Measurements from ENCODE around the gene KBTBD4.
A peak's percentile ranks its signal among the peaks of the same experiment; 100 is the strongest.

Gene KBTBD4

GRCh38 chr11:47571895-47572294 is 6.9 kb downstream of the KBTBD4 start:
- Histone ChIP-seq H3K4me3 (ENCODE audit: low read depth, low read length) (no peak overlapping the region), H3K27ac (peak overlapping the region; percentile 25), H3K27me3 (replicated peaks) (no peaks in the 10 kb centered on the region), H3K36me3 (replicated peaks) (peaks cover 33% of the 10 kb centered on the region)
- in situ Hi-C loops (cut with HindIII; ENCODE audit: low pct_ligation_motif_present, low sequenced_read_pairs) = no loop called here
- no peak for TF ChIP-seq CTCF (IDR thresholded peaks at IDR 0.05; ENCODE audit: low read depth, low read length, missing control alignments)
- peak; percentile 71 for DNase-seq

GRCh38 chr11:47571357-47571729 is 7.4 kb downstream of the KBTBD4 start:
- no peak for TF ChIP-seq CTCF (IDR thresholded peaks at IDR 0.05; ENCODE audit: low read depth, low read length, missing control alignments)
- Histone ChIP-seq H3K36me3 (replicated peaks) (peaks cover 33% of the 10 kb centered on the region), H3K27me3 (replicated peaks) (no peaks in the 10 kb centered on the region), H3K27ac (no peak overlapping the region), H3K4me3 (ENCODE audit: low read depth, low read length) (no peak overlapping the region)
- no peak for DNase-seq
- in situ Hi-C loops (cut with HindIII; ENCODE audit: low pct_ligation_motif_present, low sequenced_read_pairs) = no loop called here

- no peak for TF ChIP-seq CTCF (IDR thresholded peaks at IDR 0.05; ENCODE audit: low read depth, low read length, missing control alignments)
- Histone ChIP-seq H3K27ac (no peak overlapping the region), H3K27me3 (replicated peaks) (no peaks in the 10 kb centered on the region), H3K4me3 (ENCODE audit: low read depth, low read length) (no peak overlapping the region), H3K36me3 (replicated peaks) (peaks cover 33% of the 10 kb centered on the region)
- in situ Hi-C loops (cut with HindIII; ENCODE audit: low pct_ligation_motif_present, low sequenced_read_pairs) = no loop called here
- no peak for DNase-seq
Measured at GRCh38 chr11:47570651-47571356, 8.0 kb downstream of the KBTBD4 start.

GRCh38 chr11:47569646-47570045 is 9.1 kb downstream of the KBTBD4 start:
- H3K4me3 ChIP-seq (ENCODE audit: low read depth, low read length) = no peak overlapping the region
- no peak overlapping the region for H3K27ac ChIP-seq
- H3K27me3 ChIP-seq (replicated peaks) = no peaks in the 10 kb centered on the region
- in situ Hi-C loops (cut with HindIII; ENCODE audit: low pct_ligation_motif_present, low sequenced_read_pairs) = no loop called here
- no peak for TF ChIP-seq CTCF (IDR thresholded peaks at IDR 0.05; ENCODE audit: low read depth, low read length, missing control alignments)
- H3K36me3 ChIP-seq (replicated peaks) = peaks cover 30% of the 10 kb centered on the region
- DNase-seq = no peak

GRCh38 chr11:47566149-47566698 is 12.5 kb downstream of the KBTBD4 start:
- in situ Hi-C loops (cut with HindIII; ENCODE audit: low pct_ligation_motif_present, low sequenced_read_pairs) = no loop called here
- no peak for TF ChIP-seq CTCF (IDR thresholded peaks at IDR 0.05; ENCODE audit: low read depth, low read length, missing control alignments)
- Histone ChIP-seq H3K27me3 (replicated peaks) (no peaks in the 10 kb centered on the region), H3K4me3 (ENCODE audit: low read depth, low read length) (peak overlapping the region; percentile 80), H3K27ac (no peak overlapping the region), H3K36me3 (replicated peaks) (peaks cover 2% of the 10 kb centered on the region)
- DNase-seq = no peak

All from brain microvascular endothelial cell (primary cell).